HCEC 1CT (cell line): ENCODE results near the gene MRAP.

Experiments
- DNase-seq: peaks from one replicate; pipeline ENCODE4 v3.0.0-alpha.2; 2017

The MRAP gene

GRCh38 chr21:32350211-32350980 is 51.7 kb downstream of the MRAP start:
- DNase-seq: no peak

GRCh38 chr21:32350981-32351380 is 52.3 kb downstream of the MRAP start:
- DNase-seq: no peak

DNA sequence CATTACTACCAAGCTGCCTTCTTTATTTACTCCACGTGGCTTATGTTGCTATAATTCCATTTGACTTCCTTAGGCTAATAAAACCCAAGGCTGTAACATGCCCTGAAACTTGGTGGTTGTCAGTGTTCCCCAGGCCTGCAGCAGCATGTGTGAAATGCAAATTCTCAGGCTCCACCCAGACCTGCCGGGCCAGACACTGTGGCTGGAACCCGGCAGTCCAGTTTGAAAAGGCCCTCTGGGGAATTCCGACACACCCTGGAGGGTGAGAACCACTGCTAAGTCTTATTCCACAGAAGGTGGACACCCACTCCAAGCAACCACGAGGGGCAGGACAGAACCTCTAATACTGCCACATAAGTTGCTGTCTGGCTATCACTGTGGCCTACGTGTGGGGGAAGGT is 52.8 kb downstream of the MRAP start:
- DNase-seq: no peak

- DNase-seq: no peak
Measured at GRCh38 chr21:32352526-32352925, 53.9 kb downstream of the MRAP start.

DNA sequence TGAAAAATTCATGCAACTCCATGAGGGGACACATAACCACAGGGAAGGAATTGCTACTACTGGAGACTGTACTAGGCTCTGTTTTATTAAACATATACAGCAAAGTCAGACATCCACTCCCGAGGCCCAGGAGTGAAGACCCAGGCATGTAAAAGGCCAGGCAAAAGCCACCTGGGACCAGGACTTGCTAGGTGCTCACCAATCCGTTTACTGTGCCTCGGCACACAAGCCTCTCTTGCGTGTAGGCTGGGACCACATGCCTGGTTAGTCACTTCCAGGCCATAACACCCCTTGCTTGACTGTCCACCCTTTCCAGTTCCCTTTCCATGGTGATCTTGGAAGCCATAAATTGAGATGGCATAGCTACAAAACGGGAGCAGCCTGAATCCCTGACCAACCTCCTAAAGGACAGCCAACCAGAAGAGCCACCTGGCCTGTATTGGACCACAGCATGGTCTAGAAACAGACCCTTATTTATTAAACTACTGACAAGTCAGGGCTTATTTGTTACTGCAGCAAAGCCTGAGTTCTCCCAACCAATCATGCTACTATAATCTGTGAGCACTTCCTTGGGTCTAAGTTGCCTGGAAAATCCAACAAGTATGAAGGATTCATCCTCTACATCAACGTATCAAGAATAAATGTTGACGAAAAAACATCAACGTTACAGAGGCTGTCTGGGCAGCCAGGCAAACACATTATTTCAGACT is 54.5 kb downstream of the MRAP start:
- no peak for DNase-seq

- DNase-seq: no peak
Measured at GRCh38 chr21:32356874-32357395, 58.3 kb downstream of the MRAP start.

GRCh38 chr21:32359719-32360260 is 61.1 kb downstream of the MRAP start:
- DNase-seq: peak; percentile 13

DNA sequence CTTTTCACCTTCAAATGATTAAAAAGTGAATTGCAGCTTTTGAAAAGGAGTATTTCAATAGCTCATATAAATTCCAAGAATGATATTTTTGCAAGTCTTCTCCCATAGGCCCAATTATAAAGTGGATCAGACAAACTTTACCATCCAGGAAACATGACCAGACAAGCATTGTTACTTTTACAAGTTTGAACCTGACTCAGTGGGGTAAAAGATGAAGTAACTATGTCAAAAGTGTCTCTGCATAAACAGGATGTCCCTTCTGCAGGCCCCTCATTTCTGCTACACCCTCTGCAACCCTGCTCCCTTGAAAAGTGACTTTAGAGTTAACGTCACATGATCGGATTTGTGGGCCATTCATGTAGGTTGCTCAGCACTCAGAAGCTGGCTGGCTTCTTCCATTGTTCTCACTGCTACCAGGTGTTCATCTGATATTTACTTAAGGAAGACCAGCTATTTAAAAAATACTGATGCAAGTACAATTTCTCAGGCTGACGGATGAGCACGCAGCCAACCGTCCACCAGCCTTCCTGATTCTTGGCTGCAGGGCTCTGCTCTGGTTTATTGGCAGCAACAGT is 61.8 kb downstream of the MRAP start:
- DNase-seq: no peak
